Sigmoid colon (tissue), 4 donors: ENCODE data around the gene KAT7.
A peak's percentile ranks its signal among the peaks of the same experiment; 100 is the strongest.

Experiments
- CTCF ChIP-seq, 4 experiments: fragments of 450-650 bp in 3 of 4; fragments of 200-600 bp in 1 of 4; IDR thresholded peaks; one replicate each; pipeline ENCODE4 v1.5.1; 2016 to 2019; ENCODE audit warnings: antibody characterized with exemption in 4 of 4, mild to moderate bottlenecking in 3 of 4, moderate library complexity in 2 of 4
- EP300 ChIP-seq, 4 donors: sonication (generic); formaldehyde crosslinking; IDR thresholded peaks; one replicate each; pipeline ENCODE4 v1.6.1; 2017; ENCODE audit warnings: antibody characterized with exemption in 4 of 4
- POLR2A ChIP-seq, 2 donors: fragments of 450-650 bp; IDR thresholded peaks; one replicate each; pipeline ENCODE4 v1.6.1; 2016; ENCODE audit warnings: antibody characterized with exemption in 2 of 2, mild to moderate bottlenecking in 2 of 2, moderate library complexity in 2 of 2
- POLR2AphosphoS5 ChIP-seq, 4 donors: sonication (generic); formaldehyde crosslinking; IDR thresholded peaks; one replicate each; pipeline ENCODE4 v1.6.1; 2017; ENCODE audit warnings: antibody characterized with exemption in 4 of 4

GRCh38 chr17:49775546-49776260 lies 12.8 kb upstream of the KAT7 start:
- no peak for TF ChIP-seq CTCF (IDR thresholded peaks at IDR 0.05)
- TF ChIP-seq POLR2AphosphoS5 (IDR thresholded peaks at IDR 0.05): peak in 1 of 4 donors; percentile 14
- no peak for TF ChIP-seq POLR2A (IDR thresholded peaks at IDR 0.05)
- no peak for TF ChIP-seq EP300 (IDR thresholded peaks at IDR 0.05)
